HG02642 (cell line): ENCODE measurements around the gene SLIT3.

ENCODE experiments used
- ATAC-seq: cut with Tn5 transposase; IDR thresholded peaks from one replicate; pipeline ENCODE4 v1.9.1; 2021; ENCODE audit warnings: mild to moderate bottlenecking; ENCODE audit not compliant: unreplicated experiment, poor library complexity

Gene SLIT3

DNA sequence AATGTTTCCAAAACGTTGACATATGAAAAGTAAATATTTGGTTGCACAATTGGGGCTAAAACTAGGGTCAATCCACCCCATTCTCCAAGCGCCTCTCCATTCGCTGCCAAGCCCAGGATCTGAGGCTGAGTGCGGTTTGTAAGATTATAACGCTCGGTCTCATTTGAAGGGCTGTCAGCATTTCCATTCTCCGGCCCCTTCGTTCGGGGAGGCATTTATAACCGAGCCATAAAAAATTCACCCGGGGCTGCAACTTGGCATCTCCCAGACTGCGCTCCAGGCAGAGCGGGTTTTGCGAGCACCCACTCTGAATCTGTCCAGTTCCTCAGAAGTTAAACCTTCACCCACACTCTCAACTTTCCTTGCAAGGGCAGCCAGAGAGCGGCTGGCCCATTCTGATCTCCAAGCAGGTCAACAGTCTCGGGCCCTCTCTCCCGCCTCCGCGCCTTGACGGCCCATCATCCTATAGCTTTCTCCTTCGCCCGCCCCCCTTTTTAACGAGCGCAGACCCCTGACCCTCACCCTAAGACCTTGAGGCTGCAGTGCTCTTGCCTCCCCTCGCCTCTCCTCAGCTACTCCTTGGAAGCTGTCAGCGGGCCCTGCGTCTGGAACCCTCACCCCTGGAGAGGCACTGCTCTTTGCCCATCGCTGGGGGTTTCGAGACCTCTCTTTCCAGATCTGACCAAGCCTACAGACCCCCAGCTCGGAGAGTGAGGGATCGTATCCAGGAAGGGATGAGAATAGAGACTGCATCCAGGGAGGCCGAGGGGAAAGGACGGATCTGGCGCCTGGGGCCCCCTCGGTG is 1.1 kb downstream of the SLIT3 start:
- no peak for ATAC-seq

DNA sequence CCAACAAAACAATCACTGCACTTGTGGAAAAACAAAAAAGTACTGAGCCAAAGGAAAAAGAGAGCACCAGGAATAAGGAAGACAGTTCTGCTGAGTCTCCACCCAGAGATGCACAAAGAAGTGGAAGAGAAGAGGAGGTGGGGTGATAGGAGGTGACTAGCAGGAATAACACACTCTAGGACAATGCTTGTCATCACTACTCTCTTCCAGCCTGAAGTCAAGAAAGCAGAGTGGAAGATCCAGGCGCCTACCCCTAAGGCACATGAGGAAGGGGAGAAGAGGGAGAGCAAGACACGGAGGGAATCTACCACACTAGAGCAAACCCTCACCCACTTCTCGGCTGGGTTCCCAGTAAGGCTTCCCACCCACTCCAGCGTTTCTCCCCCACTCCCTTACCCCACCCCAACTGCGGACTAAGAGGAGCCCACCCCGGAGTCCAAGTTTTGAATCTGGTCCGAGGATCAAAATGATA is 1.7 kb downstream of the SLIT3 start:
- no peak for ATAC-seq

DNA sequence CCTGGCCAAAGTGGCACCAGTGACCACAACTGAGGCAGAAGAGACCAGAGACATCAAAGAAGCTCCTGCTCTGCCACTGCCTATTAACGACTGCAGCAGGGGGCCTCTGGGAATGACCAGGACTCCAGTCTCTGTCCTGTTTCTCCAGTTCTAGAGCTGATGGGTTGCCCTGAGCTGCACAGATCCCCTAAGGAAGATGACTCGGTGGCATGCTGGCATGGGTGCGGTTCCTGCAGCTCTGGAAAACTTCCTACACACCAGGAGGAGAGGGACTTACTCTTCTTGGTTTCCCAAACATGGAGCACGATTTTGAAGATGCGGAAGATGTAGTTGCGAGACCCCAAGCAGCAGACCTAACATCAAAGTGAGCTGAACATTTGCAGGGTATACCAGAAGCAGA is 2.7 kb downstream of the SLIT3 start:
- ATAC-seq, result no peak

DNA sequence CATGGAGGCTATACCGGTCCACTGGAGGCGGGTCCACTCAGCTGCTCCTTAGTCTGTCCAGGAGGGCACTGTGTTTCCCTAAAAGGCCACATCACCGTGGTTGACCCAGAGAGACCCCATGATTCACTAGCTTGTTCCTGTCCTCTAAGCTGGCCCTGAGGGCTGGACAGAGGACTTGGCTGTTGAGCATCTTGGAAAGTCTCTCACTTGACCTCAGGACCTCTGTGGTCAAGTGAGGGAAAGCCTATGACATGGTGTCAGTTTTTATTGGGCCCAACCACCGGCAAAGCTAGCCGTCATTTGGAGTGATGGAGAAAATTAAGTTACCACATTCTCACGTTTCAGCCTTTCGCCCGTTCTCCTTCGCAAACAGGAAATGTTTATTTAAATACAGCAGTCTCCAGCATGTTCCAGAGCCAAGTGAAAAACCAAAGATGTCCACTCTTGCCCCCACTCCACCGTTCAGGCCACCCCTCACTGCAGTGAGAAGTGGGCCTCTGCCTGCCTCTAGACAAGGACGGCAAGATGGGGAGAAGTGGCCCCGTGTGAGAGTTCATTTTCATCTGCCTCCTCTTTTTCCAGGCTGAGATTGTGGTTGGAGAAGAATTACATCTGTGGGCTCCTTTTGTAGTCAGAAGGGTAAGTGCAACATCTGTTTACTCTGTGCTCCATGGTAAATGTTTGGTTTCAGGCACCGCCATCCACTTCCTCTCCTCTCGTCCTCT is 4.4 kb downstream of the SLIT3 start:
- ATAC-seq, result no peak

DNA sequence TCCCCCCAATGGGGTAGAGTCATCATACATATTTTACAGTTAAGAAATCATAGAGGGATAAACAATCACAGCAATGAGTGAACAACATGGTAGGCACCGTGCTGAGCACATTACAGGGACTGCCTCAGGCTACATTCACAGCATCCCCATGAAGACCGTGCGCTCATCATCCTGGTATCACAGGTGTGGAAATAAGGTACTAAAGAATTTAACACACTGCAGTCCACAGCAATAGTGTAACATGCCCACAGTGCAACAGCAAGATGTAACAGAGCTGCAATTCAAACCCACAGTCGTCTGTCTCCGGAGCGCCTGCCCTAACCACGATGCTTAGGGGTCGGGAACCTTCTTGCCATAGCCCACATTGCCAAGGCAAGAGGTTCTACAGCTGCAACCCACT is 5.6 kb downstream of the SLIT3 start:
- ATAC-seq, result no peak

DNA sequence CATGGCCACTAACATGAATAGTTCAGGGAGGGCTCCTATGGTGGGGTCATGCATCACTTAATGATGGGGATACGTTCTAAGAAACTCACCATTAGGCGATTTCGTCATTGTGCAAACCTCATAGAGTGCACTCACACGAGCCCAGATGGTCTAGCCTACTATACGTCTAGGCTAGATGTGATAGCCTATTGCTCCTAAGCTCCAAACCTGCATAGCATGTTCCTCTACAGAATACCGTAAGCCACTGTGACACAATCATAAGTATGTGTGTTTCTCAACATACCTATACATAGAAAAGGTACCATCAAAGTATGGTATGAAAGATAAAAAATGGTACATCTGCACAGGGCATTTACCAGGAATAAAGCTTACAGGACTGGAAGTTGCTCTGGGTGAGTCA is 6.3 kb downstream of the SLIT3 start:
- no peak for ATAC-seq

DNA sequence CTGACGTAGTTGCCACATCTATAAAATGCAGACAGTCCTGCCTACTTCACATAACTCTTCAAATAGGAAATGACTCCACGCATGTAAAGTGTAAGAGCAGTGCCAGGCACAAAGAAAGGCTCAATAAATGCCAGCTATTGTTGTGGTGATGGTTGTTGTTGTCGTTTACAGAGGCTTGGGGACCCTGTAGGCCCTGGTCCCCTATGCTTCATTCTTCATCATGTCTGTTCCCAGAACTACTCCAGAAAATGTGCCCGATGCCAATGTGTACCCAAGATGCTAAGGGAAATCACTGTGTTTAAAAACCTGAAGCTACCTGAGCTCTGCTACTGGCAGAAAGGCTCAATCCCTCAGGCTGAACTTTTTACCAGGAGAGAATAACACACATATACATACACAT is 9.1 kb downstream of the SLIT3 start:
- no peak for ATAC-seq

DNA sequence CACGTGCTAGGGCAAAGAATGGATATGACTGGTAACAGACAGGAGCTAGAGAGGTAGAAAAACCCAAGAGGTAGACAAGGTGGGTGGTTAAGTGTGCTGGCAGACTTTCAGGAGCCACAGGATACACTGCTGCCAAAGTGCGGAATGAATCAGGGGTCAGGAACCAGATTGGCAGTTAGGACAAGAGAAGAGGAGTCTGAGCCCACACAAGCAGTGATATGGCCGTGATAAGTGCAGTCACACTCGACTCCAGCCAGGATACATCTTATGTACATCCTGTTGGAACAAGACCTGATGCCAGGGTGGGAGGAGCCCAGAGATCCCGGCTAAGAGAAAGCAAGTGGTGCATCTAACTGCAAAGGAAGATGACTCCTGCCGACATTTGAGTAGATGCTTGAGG is 10.0 kb downstream of the SLIT3 start:
- ATAC-seq, result no peak

DNA sequence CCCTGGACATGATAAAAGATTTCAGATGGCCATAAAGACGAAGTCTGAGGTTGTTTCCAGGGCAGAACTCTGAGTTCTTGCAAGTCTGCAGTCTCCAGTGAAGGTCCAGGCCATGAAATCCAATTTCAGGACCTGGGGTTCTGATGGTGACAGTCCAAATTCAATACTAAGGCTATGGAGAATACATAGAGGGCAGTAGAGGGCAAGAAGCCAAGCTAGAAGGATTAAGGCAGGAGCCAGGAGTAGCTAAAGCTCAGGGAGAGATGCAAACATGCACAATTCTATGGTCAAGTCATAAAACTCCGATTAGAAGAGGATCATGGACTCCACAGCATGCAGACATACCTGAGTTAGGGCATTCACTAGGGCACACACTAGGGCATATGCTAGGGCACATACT is 11.4 kb downstream of the SLIT3 start:
- ATAC-seq, result no peak

DNA sequence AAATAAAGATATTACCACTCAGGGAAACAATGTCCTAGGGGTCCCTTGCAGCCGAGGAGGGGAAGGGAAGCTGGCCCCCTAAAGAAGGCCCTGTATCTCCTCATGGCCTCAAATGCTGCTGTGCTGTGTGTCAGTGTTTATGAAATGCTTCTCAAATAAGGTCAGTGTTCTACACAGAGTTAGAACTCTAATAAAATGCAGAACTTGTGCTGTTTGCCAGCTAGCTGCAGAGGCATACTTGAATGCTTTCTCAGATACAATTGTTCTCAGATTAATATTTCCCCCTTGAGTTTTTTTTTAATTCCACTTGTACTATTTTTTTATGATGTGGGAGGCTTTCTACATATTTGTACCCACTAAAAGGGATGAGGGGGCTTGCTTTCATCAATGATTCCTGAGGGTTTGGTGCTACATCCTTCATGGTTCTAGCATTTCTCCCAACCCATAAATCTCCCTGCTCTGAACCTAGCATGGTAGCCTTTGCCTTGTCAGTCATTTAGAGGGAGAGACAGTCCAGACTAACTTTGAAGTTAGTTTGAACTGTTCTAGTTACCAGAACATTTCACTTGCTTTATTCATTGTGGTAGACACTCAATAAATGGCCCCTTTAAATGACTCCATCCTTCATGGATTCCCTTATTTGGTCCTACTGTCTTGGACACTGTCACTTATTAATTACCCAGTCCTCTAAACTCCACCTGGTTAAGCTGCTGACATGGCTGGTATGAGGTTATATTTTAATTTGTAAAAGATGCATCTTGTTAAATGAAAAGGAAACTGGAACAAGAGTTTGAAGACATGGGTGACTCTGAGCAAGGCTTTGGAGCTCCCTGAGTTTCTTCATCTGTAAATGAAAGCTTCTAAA is 12.6 kb downstream of the SLIT3 start:
- ATAC-seq, result no peak

DNA sequence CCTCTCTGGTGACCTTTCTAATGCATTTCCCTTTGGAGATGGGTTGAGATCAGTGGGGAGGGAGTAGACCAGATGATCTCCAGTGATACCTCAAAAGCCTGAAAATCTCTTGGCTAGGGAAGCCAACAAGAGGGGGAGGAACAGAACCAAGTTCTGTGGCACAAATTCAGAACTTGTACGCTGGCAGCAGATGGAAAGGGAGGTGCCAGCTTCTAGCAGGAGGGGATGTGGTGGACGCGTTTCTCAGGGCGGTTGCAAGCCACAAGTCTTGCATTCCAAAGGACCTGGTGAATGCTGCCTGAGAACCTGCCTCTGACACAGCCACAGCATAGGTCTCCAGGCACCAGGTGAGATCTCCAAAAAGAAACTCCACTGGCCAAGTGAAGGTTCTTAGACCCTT is 13.4 kb downstream of the SLIT3 start:
- ATAC-seq, result no peak

DNA sequence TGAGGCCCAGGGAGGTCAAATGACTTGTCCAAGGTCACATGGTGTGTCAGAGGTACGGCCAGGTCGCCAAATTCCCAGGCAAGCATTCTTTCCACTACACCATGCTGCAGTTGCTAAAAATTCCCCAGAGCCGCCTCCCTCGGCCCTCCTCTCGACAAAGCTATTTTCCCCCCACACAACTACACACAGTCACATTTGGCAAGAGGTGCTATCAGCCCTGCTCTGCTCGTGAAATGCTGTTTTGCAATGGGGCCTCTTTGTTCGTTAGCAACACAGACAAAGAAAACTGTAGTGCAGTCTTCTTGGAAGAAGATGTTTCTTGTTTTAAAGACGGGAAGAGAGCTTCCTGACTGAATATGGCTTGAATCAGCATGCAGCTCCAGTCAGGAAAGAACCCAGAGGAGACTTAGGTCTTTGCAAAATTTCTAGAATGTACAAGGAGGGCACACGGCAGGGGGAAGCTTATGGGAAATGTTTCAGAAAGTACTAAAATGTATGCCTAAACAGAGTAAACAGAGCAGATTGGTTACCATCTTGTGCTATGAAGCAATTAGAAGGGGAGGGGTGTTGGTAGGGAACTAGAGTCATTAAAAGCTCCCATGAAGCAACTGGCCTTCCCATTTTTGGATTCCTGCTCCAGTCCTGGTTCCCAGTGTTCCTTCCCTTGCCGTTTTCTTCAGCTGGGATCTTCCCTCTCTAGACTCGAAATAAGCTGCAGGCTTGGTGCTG is 14.2 kb downstream of the SLIT3 start:
- no peak for ATAC-seq

DNA sequence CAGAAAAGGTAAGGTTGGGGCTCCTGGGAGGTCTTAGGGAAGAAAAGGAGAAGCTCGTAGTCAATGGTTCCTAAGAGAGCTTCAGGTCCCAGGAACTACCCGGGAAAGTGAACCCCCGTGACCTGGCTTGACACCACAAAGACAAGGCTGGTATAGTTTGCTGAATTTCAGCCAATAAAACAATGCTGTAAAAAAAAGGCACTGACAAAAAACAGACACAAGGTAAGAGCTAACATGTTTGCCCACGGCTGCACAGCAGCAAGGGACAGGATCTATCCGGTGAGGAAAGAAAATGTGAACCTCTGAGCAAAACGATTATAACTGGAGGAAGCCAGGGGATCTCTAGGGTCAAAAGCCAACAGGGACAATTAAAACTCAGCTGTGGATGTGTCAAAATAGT is 17.1 kb downstream of the SLIT3 start:
- no peak for ATAC-seq

DNA sequence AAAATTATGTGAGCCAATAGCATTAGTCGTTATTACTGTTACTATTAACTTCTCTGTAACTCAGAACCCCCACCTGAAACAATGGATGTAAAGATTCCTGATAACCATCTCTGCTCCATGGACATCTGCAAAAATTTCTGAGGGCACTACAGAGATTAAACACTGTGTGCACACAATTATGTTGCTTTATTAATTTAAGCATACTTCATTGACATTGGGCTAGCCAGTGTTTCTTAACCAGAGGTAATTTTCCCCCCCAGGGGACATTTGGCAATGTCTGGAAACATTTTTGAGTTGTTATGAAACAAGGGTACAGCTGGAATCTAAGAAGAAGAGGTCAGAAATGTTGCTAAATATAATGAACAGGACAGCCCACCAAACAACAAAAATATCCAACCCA is 19.3 kb downstream of the SLIT3 start:
- no peak for ATAC-seq

DNA sequence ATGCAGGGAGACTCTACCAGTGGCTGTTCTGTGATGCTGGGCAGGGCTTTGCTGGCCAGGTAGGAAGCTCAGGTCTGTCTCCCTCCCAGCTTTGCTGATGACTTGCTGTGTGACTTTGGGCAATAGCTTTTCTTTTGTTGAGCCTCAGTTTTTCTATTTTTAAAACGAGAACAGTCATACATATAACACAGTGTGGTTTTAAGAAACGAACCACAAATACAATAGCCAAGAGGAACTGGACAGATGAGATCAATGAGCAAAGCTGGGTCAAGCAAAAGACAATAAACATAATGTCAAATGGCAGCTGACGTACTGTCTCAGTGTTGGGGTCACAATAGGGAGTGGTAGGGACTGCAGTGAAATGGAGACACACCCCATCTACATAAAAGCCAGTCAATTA is 20.2 kb downstream of the SLIT3 start:
- ATAC-seq, result no peak

DNA sequence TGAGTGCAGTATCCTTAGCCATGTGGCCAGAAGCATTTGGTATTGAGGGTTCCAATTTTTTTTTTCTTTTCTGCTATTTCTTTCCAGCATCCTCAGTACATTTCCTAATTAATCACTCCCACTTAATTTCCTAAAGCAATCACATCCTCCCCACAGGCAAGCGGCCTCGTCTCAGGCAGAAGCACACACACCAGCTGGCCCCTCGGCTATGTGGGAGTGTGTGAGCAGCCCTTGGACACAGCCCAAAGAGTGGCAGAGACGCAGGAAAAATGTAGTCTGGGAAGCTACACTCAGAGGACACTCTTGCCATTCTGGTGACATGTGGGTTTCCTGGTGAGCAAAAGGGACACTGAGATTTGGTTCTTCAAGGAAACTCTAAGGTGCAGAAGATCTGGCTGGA is 20.7 kb downstream of the SLIT3 start:
- ATAC-seq, result no peak

DNA sequence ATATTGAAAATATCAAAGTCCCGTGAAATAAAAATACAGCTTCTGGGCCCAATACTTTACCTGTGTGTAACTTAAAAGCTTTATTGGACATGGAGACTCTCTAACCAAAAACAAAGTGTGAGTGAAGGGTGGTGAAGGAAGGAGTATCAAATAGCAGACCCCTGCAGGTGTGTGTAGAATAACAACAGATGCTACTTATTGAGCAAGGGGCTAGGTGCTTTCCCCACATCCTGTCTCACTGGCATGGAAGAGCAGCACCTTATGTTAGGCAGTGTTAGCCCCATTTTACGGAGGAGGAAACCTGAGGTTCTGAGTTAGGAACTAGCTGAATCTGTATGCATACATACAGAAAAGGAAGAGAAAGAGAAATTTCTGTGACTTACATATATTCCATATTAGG is 21.8 kb downstream of the SLIT3 start:
- ATAC-seq, result no peak

DNA sequence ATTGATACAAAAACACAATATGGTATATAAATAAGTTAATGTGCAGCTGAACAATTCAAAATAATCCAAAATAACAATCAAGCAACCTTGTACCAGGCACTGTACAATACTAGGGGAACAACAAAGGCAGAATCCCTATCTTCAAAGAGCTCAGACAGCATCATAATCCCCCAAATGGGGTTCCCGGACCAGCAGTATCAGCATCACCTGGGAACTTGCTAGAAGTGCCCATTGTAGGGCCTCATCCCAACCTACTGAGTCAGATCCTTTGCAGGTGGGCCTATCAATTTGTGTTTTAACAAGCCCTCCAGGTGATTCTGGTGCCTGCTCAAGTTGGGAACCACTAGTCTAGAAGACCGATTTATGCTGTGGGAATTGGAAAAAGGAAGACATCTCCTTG is 27.1 kb downstream of the SLIT3 start:
- no peak for ATAC-seq

DNA sequence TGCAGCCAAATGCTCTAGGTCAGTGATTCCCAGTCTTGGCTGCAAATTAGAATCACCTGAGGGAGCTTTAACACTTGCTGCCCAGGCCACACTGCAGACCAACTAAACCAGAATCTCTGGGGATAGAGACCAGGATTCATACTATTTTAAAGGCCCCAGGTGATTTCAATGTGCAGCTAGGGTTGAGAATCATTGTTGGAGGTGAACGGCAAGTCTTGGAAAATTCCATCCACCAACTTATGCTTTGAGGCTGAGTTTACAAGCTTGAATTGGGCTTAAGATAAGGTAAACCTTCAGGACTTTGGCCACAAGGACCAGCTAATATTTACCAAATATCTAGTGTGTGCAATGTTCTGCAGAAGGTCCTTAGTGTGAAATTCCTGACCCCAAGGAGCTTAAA is 27.5 kb downstream of the SLIT3 start:
- no peak for ATAC-seq

DNA sequence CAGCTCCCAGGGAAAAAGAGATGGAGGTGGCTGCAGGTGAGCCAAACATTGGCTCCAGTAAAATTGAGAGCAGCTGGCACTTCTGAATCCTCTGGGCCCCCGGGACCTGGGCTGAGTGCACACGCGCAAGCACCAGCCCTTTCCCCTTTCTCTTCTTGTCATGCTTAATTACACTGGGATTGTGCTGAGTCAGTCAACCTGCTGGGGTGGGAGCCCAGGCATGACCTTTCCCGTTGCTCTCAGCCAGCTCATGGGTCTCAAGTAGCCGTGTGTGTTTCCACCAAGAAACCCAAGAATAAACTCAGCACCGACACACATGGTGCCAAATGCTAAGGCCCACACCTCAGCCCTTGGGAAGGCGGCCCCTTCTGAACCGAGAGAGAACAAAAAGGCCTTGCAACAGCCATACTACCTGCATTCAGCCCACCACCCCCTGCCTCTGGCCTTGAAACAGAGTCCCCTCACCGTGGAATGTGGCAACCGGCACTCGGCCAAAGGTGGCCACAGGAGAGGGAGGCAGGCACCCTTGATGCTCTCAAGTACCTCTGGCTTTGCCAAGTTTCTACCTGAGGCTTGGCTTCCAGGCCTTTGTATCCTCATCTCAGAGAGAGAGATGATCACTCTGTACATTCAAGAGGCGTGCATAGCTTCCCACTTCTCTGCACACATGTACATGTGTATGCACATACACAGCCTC is 28.1 kb downstream of the SLIT3 start:
- no peak for ATAC-seq
